OCI-LY7 (cell line): Measurements from ENCODE around the gene SGMS1. TPM values are rescaled to one million over a fixed set of nuclear protein-coding genes. Genes with fewer than 3 reads are reported as not detected.

ENCODE experiments used
- BruUV-seq: library from RNA; stranded (reverse); fragments of 400-500 nt; replicated peaks from 2 replicates; lab custom pipeline; 2021; lab: Mats Ljungman, UMichigan
- CTCF ChIA-PET: fragments of 300-600 bp; sonication (Branson Sonifier 250); formaldehyde crosslinking; loops from one replicate; lab custom pipeline; 2022; ENCODE audit warnings: antibody characterized with exemption; ENCODE audit not compliant: unreplicated experiment; lab: Charles Lee
- POLR2A ChIA-PET: fragments of 300-600 bp; sonication (Branson Sonifier 250); formaldehyde crosslinking; loops from one replicate; lab custom pipeline; 2022; ENCODE audit warnings: antibody characterized with exemption; lab: Charles Lee
- DNase-seq: peaks from one replicate; pipeline ENCODE4 v3.0.0-alpha.2; 2015; ENCODE audit warnings: low spot score
- H2AFZ ChIP-seq: fragments of 200-600 bp; sonication (generic), shearing (Covaris generic); 2 replicates; pipeline ENCODE4 v1.6.1; 2014; ENCODE audit warnings: mild to moderate bottlenecking, antibody characterized with exemption, low read length, moderate library complexity
- H3K27ac ChIP-seq: fragments of 200-600 bp; sonication (generic); 2 replicates; pipeline ENCODE4 v1.5.1; 2014; ENCODE audit warnings: mixed run types, low read depth, mild to moderate bottlenecking, moderate library complexity, low read length, inconsistent platforms; ENCODE audit not compliant: poor library complexity, severe bottlenecking
- H3K36me3 ChIP-seq: fragments of 200-600 bp; sonication (generic); 2 replicates; pipeline ENCODE4 v1.6.1; 2014; ENCODE audit warnings: mild to moderate bottlenecking, antibody characterized with exemption, low read length, moderate library complexity, mixed read lengths; ENCODE audit not compliant: insufficient read depth
- H3K4me1 ChIP-seq: fragments of 200-600 bp; sonication (generic); 2 replicates; pipeline ENCODE4 v1.5.1; 2014; ENCODE audit warnings: mild to moderate bottlenecking, low read length; ENCODE audit not compliant: insufficient read depth, poor library complexity, severe bottlenecking
- H3K4me2 ChIP-seq: fragments of 200-600 bp; sonication (generic); 2 replicates; pipeline ENCODE4 v1.6.1; 2014; ENCODE audit warnings: mild to moderate bottlenecking, low read length
- H3K4me3 ChIP-seq: fragments of 200-600 bp; sonication (generic); 2 replicates; pipeline ENCODE4 v1.5.1; 2014; ENCODE audit warnings: mild to moderate bottlenecking, low read depth, low read length; ENCODE audit not compliant: poor library complexity, severe bottlenecking
- H3K79me2 ChIP-seq: fragments of 200-600 bp; sonication (generic); 2 replicates; pipeline ENCODE4 v1.6.1; 2016; ENCODE audit warnings: low read depth, mild to moderate bottlenecking, low read length, moderate library complexity, mixed read lengths; ENCODE audit not compliant: insufficient read depth
- H3K9me2 ChIP-seq: fragments of 200-600 bp; sonication (generic); 2 replicates; pipeline ENCODE4 v1.6.1; 2016; ENCODE audit warnings: mild to moderate bottlenecking, low read length, mixed read lengths; ENCODE audit not compliant: insufficient read depth
- H3K9me3 ChIP-seq: fragments of 200-600 bp; sonication (generic); 2 replicates; pipeline ENCODE4 v1.6.1; 2014; ENCODE audit warnings: mild to moderate bottlenecking, mixed run types, low read length, mixed read lengths
- H4K20me1 ChIP-seq: fragments of 200-600 bp; sonication (generic); 2 replicates; pipeline ENCODE4 v1.6.1; 2014; ENCODE audit warnings: mild to moderate bottlenecking, antibody characterized with exemption, low read length, moderate library complexity, mixed read lengths; ENCODE audit not compliant: insufficient read depth
- CTCF ChIP-seq: fragments of 200-600 bp; sonication (generic); conservative IDR thresholded peaks from 2 replicates; pipeline ENCODE4 v1.5.1; 2014; ENCODE audit warnings: mild to moderate bottlenecking, antibody characterized with exemption, low read length, moderate library complexity, mixed read lengths
- EZH2phosphoT487 ChIP-seq: fragments of 200-600 bp; sonication (generic); IDR thresholded peaks from 2 replicates; pipeline ENCODE4 v1.6.1; 2018; ENCODE audit warnings: low read depth, borderline replicate concordance, mild to moderate bottlenecking, mixed run types, antibody characterized with exemption, low read length, moderate library complexity, mixed read lengths
- intact Hi-C: fragments of 100-400 bp; cut with micrococcal nuclease; formaldehyde crosslinking; loops from one replicate; pipeline ENCODE4 v1.10.0; 2022; ENCODE audit not compliant: unreplicated experiment
- total RNA-seq, 2 experiments: library from RNA; depleted of rRNA in 1 of 2; stranded (reverse); fragments of >200 nt in 1 of 2; shearing (Covaris generic) in 1 of 2; gene quantifications; 2 replicates each; pipeline ENCODE4 v1.2.3, GENCODE V29; 2014 to 2022

The SGMS1 gene
- total RNA-seq, 2 experiments from 2014 or later: 45.4 to 57.5 TPM

- no TSS peak for BruUV-seq
Measured at GRCh38 chr10:50512743-50513416, 110.9 kb downstream of the SGMS1 start.

GRCh38 chr10:50512214-50512595 lies 111.6 kb downstream of the SGMS1 start:
- no TSS peak for BruUV-seq
- Histone ChIP-seq H3K79me2 (no peaks in the 10 kb centered on the region), H3K4me2 (no peak overlapping the region), H3K36me3 (no peaks in the 10 kb centered on the region), H3K4me3 (no peak overlapping the region), H3K27ac (no peak overlapping the region), H3K9me3 (no peaks in the 10 kb centered on the region), H3K9me2 (0 out of 2 replicates have a peak, but pooled peaks cover 3% of the 10 kb centered on the region), H4K20me1 (no peaks in the 10 kb centered on the region), H2AFZ (no peak overlapping the region), H3K4me1 (peaks cover 5% of the 10 kb centered on the region)
- no peak for DNase-seq
- POLR2A ChIA-PET: interaction anchor here (0.6 to 2.2 kb wide), 7 partner anchors 8 to 148 kb away, joined by 3 to 11 read pairs (median 4); no protein-coding TSS in a partner anchor
- intact Hi-C loops: no loop called here
- TF ChIP-seq EZH2phosphoT487: no peak
- TF ChIP-seq CTCF: no peak
- CTCF ChIA-PET: no interaction called here

More at GRCh38 chr10:50512743-50513416, 110.9 kb downstream of the SGMS1 start:
- intact Hi-C loops: no loop called here
- H3K36me3 ChIP-seq: no peaks in the 10 kb centered on the region
- no peaks in the 10 kb centered on the region for H3K79me2 ChIP-seq
- H3K4me3 ChIP-seq: no peak overlapping the region
- H3K9me3 ChIP-seq: no peaks in the 10 kb centered on the region
- peak; percentile 19 for DNase-seq
- ChIA-PET POLR2A (interaction anchor here (0.5 to 2.2 kb wide), 11 partner anchors 9 to 115 kb away, joined by 3 to 11 read pairs (median 3); no protein-coding TSS in a partner anchor), CTCF (interaction anchor here (0.6 kb wide), 1 partner anchor 64 kb away, joined by 3 read pairs; no protein-coding TSS in a partner anchor)
- TF ChIP-seq CTCF: no peak
- TF ChIP-seq EZH2phosphoT487: no peak
- no peaks in the 10 kb centered on the region for H4K20me1 ChIP-seq
- no peak overlapping the region for H3K4me2 ChIP-seq
- no peak overlapping the region for H2AFZ ChIP-seq
- peaks cover 5% of the 10 kb centered on the region for H3K4me1 ChIP-seq
- no peak overlapping the region for H3K27ac ChIP-seq
- 0 out of 2 replicates have a peak, but pooled peaks cover 3% of the 10 kb centered on the region for H3K9me2 ChIP-seq
